Panc1 (cell line): ENCODE results near the gene MRPS9. TPM values are rescaled to one million over a fixed set of nuclear protein-coding genes. Genes with fewer than 3 reads are reported as not detected.

Experiments
- ATAC-seq: fragments of 200-7000 bp; cut with Tn5 transposase; 2 replicates; pipeline ENCODE4 v1.9.1; 2020; ENCODE audit warnings: mild to moderate bottlenecking, moderate library complexity
- BruUV-seq: library from RNA; stranded (reverse); fragments of 400-500 nt; replicated peaks from 2 replicates; lab custom pipeline; 2021; lab: Mats Ljungman, UMichigan
- CTCF ChIA-PET: fragments of 300-600 bp; sonication (Branson Sonifier 250); formaldehyde crosslinking; loops from one replicate; lab custom pipeline; 2022; ENCODE audit warnings: antibody characterized with exemption; lab: Charles Lee
- POLR2A ChIA-PET: fragments of 300-600 bp; sonication (Branson Sonifier 250); formaldehyde crosslinking; loops from one replicate; lab custom pipeline; 2022; ENCODE audit warnings: antibody characterized with exemption; lab: Charles Lee
- DNase-seq: peaks from one replicate; pipeline ENCODE4 v3.0.0-alpha.2; 2010; ENCODE audit warnings: low read depth, low spot score
- H3K27ac ChIP-seq: 2 replicates; pipeline ENCODE4 v1.5.1; 2011; ENCODE audit warnings: mild to moderate bottlenecking, low read length, inconsistent platforms
- H3K27me3 ChIP-seq: fragments of 200-500 bp; sonication (Bioruptor generic); 2 replicates; pipeline ENCODE4 v1.6.0; 2014; ENCODE audit warnings: low read length, inconsistent platforms; ENCODE audit not compliant: control insufficient read depth, insufficient read depth
- H3K36me3 ChIP-seq: fragments of 200-500 bp; sonication (Bioruptor generic); 2 replicates; pipeline ENCODE4 v1.5.1; 2014; ENCODE audit warnings: inconsistent platforms, mild to moderate bottlenecking, low read length, moderate library complexity; ENCODE audit not compliant: control insufficient read depth, insufficient read depth
- H3K4me1 ChIP-seq: 2 replicates; pipeline ENCODE4 v1.5.1; 2011; ENCODE audit warnings: inconsistent platforms, mild to moderate bottlenecking, low read length, moderate library complexity; ENCODE audit not compliant: control insufficient read depth, insufficient read depth
- H3K4me3 ChIP-seq, 2 experiments: 2 replicates each; pipeline ENCODE4 v1.5.1; 2011 to 2012; ENCODE audit warnings: low read depth in 2 of 2, low read length in 2 of 2, mild to moderate bottlenecking in 2 of 2, inconsistent platforms in 1 of 2, moderate library complexity in 1 of 2
- H3K9me3 ChIP-seq: fragments of 200-500 bp; sonication (Bioruptor generic); 2 replicates; pipeline ENCODE4 v1.5.1; 2014; ENCODE audit warnings: low read depth, mild to moderate bottlenecking, inconsistent platforms, low read length, moderate library complexity; ENCODE audit not compliant: control insufficient read depth, insufficient read depth
- POLR2AphosphoS5 ChIP-seq: IDR thresholded peaks from 2 replicates; pipeline ENCODE4 v1.6.1; 2012; ENCODE audit warnings: mild to moderate bottlenecking, low read depth, low read length, moderate library complexity
- REST ChIP-seq, 2 experiments: IDR thresholded peaks; 2 replicates each; pipeline ENCODE4 v1.6.1; 2011 to 2012; ENCODE audit warnings: low read depth in 2 of 2, control low read depth in 1 of 2, low read length in 1 of 2, mild to moderate bottlenecking in 1 of 2, moderate library complexity in 1 of 2; ENCODE audit not compliant: insufficient read depth in 1 of 2
- SIN3A ChIP-seq: IDR thresholded peaks from 2 replicates; pipeline ENCODE4 v1.6.1; 2012; ENCODE audit warnings: low read depth, mild to moderate bottlenecking, low read length, moderate library complexity, borderline replicate concordance; ENCODE audit not compliant: insufficient read depth
- TCF7L2 ChIP-seq: IDR thresholded peaks from 2 replicates; pipeline ENCODE4 v1.6.1; 2011; ENCODE audit warnings: mild to moderate bottlenecking, low read depth, low read length, inconsistent platforms
- in situ Hi-C: cut with HindIII; loops from 2 replicates; pipeline ENCODE4 v1.10.0; 2016; ENCODE audit warnings: low sequenced_read_pairs, low pct_unique_long_range_greater_than_20kb
- intact Hi-C: fragments of 100-400 bp; cut with micrococcal nuclease; formaldehyde crosslinking; loops from one replicate; pipeline ENCODE4 v1.10.0; 2022; ENCODE audit not compliant: unreplicated experiment
- total RNA-seq: library from RNA; stranded (reverse); gene quantifications from one replicate; pipeline ENCODE4 v1.2.1, GENCODE V29; 2021; ENCODE audit not compliant: unreplicated experiment
- TF ChIP-seq, protein P1 (sequence below): fragments of 450-650 bp; IDR thresholded peaks from 2 replicates; pipeline ENCODE4 v1.5.1; 2017; ENCODE audit warnings: mild to moderate bottlenecking

Gene MRPS9
- total RNA-seq, 1 experiment from 2014 or later, result 27.4 TPM

- no TSS peak for BruUV-seq
- ATAC-seq (no peak), DNase-seq (no peak)
- Histone ChIP-seq H3K4me3 (no peak overlapping the region), H3K9me3 (no peaks in the 10 kb centered on the region), H3K27me3 (no peaks in the 10 kb centered on the region), H3K36me3 (no peaks in the 10 kb centered on the region), H3K4me1 (no peaks in the 10 kb centered on the region), H3K27ac (no peak overlapping the region)
- in situ Hi-C loops, result no loop called here
- CTCF ChIA-PET, result no interaction called here
- intact Hi-C loops, result no loop called here
- POLR2A ChIA-PET, result no interaction called here
- TF ChIP-seq, protein P1, sequence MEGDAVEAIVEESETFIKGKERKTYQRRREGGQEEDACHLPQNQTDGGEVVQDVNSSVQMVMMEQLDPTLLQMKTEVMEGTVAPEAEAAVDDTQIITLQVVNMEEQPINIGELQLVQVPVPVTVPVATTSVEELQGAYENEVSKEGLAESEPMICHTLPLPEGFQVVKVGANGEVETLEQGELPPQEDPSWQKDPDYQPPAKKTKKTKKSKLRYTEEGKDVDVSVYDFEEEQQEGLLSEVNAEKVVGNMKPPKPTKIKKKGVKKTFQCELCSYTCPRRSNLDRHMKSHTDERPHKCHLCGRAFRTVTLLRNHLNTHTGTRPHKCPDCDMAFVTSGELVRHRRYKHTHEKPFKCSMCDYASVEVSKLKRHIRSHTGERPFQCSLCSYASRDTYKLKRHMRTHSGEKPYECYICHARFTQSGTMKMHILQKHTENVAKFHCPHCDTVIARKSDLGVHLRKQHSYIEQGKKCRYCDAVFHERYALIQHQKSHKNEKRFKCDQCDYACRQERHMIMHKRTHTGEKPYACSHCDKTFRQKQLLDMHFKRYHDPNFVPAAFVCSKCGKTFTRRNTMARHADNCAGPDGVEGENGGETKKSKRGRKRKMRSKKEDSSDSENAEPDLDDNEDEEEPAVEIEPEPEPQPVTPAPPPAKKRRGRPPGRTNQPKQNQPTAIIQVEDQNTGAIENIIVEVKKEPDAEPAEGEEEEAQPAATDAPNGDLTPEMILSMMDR, result no peak
- TF ChIP-seq SIN3A (no peak), REST (IDR thresholded peaks at IDR 0.05; ENCODE audit: insufficient read depth in 1 of 2, low read depth in 2 of 2, low read length in 1 of 2) (no peak), TCF7L2 (no peak), POLR2AphosphoS5 (no peak)
These were observed 43.2 kb downstream of the MRPS9 start for GRCh38 chr2:105081006-105081601.

DNA sequence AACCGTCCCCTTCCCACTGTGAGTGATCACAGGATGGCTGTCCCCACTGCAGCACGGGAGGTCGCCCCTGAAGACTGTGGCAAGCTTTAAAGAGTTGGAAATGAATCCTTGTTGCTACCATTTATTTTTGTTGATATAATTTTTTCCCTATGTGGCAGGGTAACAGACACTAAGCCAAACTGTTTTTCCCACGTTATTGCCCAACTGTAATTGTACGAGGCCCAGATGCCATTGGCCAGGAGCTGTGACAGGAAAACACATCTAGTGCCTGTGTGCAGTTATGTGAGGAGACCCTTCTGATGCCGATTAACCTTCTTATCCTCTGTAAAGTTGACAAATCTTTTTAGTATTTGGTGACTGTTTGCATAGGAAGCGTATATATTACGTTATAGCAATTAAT, 44.2 kb downstream of the MRPS9 start:
- BruUV-seq, result no TSS peak
- Histone ChIP-seq H3K4me3 (no peak overlapping the region), H3K27me3 (no peaks in the 10 kb centered on the region), H3K9me3 (no peaks in the 10 kb centered on the region), H3K4me1 (no peaks in the 10 kb centered on the region), H3K27ac (no peak overlapping the region), H3K36me3 (no peaks in the 10 kb centered on the region)
- intact Hi-C loops (no loop called here), in situ Hi-C loops (no loop called here)
- TF ChIP-seq SIN3A, result no peak
- TF ChIP-seq, protein P1, result no peak
- TF ChIP-seq POLR2AphosphoS5, result no peak
- no peak for TF ChIP-seq TCF7L2
- no peak for TF ChIP-seq REST (IDR thresholded peaks at IDR 0.05; ENCODE audit: insufficient read depth in 1 of 2, low read depth in 2 of 2, low read length in 1 of 2)
- ChIA-PET CTCF (no interaction called here), POLR2A (no interaction called here)
- DNase-seq, result no peak
- no peak for ATAC-seq
